Right lobe of liver (tissue), 6 donors: ENCODE measurements around the gene ZNF773. TPM values are rescaled to one million over a fixed set of nuclear protein-coding genes. Genes with fewer than 3 reads are reported as not detected.
"Not testable (repeated sequence)": the region's sequence is repeated elsewhere in the genome, so short reads cannot be mapped to it uniquely, and the experiment has no call there.

Experiments used
- ATAC-seq, 4 donors: fragments of 200-7000 bp; cut with Tn5 transposase; one replicate each; pipeline ENCODE4 v1.9.1; 2020; ENCODE audit warnings: mild to moderate bottlenecking in 4 of 4, moderate library complexity in 4 of 4
- DNase-seq, 3 donors: peaks; one replicate each; pipeline ENCODE4 v3.0.0-alpha.2; 2020
- H3K27ac ChIP-seq, 3 donors: fragments of 200-600 bp; one replicate each; pipeline ENCODE4 v1.8.0; 2022
- H3K27me3 ChIP-seq, 2 donors: fragments of 200-600 bp; one replicate each; pipeline ENCODE4 v1.8.0; 2022
- H3K36me3 ChIP-seq, 4 donors: fragments of 200-600 bp; sonication (generic) in 1 of 4; one replicate each; pipeline versions ENCODE4 v1.5.1 to v1.8.0; 2017 to 2022; ENCODE audit warnings: control low read depth in 1 of 4
- H3K4me1 ChIP-seq, 4 donors: fragments of 200-600 bp; sonication (generic) in 1 of 4; one replicate each; pipeline versions ENCODE4 v1.5.1 to v1.8.0; 2017 to 2022; ENCODE audit warnings: control low read depth in 1 of 4
- H3K4me3 ChIP-seq, 3 donors: fragments of 200-600 bp; one replicate each; pipeline ENCODE4 v1.8.0; 2022
- H3K9me3 ChIP-seq, 4 donors: fragments of 200-600 bp; sonication (generic) in 1 of 4; one replicate each; pipeline versions ENCODE4 v1.5.1 to v1.8.0; 2017 to 2022; ENCODE audit warnings: control low read depth in 1 of 4
- CTCF ChIP-seq, 4 donors: fragments of 200-600 bp in 3 of 4; fragments of 450-650 bp in 1 of 4; IDR thresholded peaks; one replicate each; pipeline versions ENCODE4 v1.5.1 to v1.8.0; 2016 to 2022; ENCODE audit warnings: antibody characterized with exemption in 4 of 4, mild to moderate bottlenecking in 2 of 4
- POLR2A ChIP-seq: fragments of 450-650 bp; IDR thresholded peaks from one replicate; pipeline ENCODE4 v1.6.1; 2017; ENCODE audit warnings: antibody characterized with exemption, mild to moderate bottlenecking
- WGBS: methylation state at CpG from one replicate; pipeline ENCODE4 v1.1.6; 2018; ENCODE audit warnings: low coverage, low lambda C conversion rate; ENCODE audit not compliant: insufficient coverage; ENCODE audit errors: missing lambda C conversion rate; 5-methylcytosine and 5-hydroxymethylcytosine counted together
- intact Hi-C, 2 donors: fragments of 100-400 bp; cut with DNase I; formaldehyde crosslinking; loops; one replicate each; pipeline versions ENCODE4 v1.11.2 to v1.14.1; 2022
- long read RNA-seq: library from polyadenylated mRNA; unstranded; transcript quantifications from one replicate; pipeline ENCODE4 v2.0.0, GENCODE V29; 2019
- total RNA-seq, 6 experiments: library from RNA; depleted of rRNA in 2 of 6; stranded (reverse); fragments of >200 nt in 2 of 6; fragmentation: NEBNext Ultra II Directional in 3 of 6; extraction: Animal tissue kit (Norgen Biotek cat#: 25700) in 3 of 6; gene quantifications; one replicate each; pipeline versions ENCODE4 v1.1.0 to v1.2.4, GENCODE V29; 2016 to 2023
- donor health status: DM: no; HTN: yes; CAD: no.
- donor health status: DM: no; HTN: no; CAD: no.
- donor health status: DM: no; HTN: no; CAD: no.
- donor health status: DM: no; HTN: yes; CAD: no.
- donor health status: DM: no; HTN: yes; CAD: no.

ZNF773 gene
- total RNA-seq = 1 to 10 TPM; 1.3 to 4.1 (median 2.2) TPM
- long read RNA-seq, partial matches to known transcripts = 0 of 1 reads
- long read RNA-seq, other reads (novel, unspliced or antisense) = 0 of 1 reads

GRCh38 chr19:57499680-57500395 lies at the start of gene ZNF773:
ZNF773 (plus strand) TSS chr19:57499938; CDS start chr19:57500081, 143 bp downstream.
- H3K27me3 ChIP-seq, H3K36me3 ChIP-seq, H3K4me1 ChIP-seq, H3K9me3 ChIP-seq, intact Hi-C loops: not testable (repeated sequence)
- peak within 1 kb of the TSS; percentile 32 to 68 (median 67) for H3K27ac ChIP-seq
- ATAC-seq (peak; percentile 99 to 100 (median 100)), DNase-seq (peak; percentile 92 to 95 (median 92))
- TF ChIP-seq POLR2A = peak; percentile 56
- H3K4me3 ChIP-seq = peak within 1 kb of the TSS; percentile 58 to 88 (median 68)
- 2% methylated on average over 22 of the region's 69 CpGs for WGBS

GRCh38 chr19:57452307-57452706 lies 47.4 kb upstream of the ZNF773 start:
- Histone ChIP-seq H3K9me3 (peaks cover 0 to 17% (median 4%) of the 10 kb centered on the region in 4 donors), H3K4me1 (no peaks in the 10 kb centered on the region), H3K27ac (no peak overlapping the region), H3K4me3 (no peak overlapping the region), H3K36me3 (no peaks in the 10 kb centered on the region), H3K27me3 (no peaks in the 10 kb centered on the region)
- intact Hi-C loops = no loop called here
- no peak for ATAC-seq
- no peak for TF ChIP-seq POLR2A
- no peak for TF ChIP-seq CTCF (IDR thresholded peaks at IDR 0.05)
- WGBS = 95% methylated on average over 3 of the region's 3 CpGs
- no peak for DNase-seq

- Histone ChIP-seq H3K9me3 (peaks cover 0 to 67% (median 15%) of the 10 kb centered on the region in 4 donors), H3K36me3 (peaks cover 0 to 5% (median 0%) of the 10 kb centered on the region in 4 donors), H3K27ac (no peak overlapping the region), H3K4me3 (no peak overlapping the region), H3K27me3 (no peaks in the 10 kb centered on the region), H3K4me1 (no peaks in the 10 kb centered on the region)
- DNase-seq (no peak), ATAC-seq (no peak)
- WGBS = 82% methylated on average over 3 of the region's 5 CpGs
- TF ChIP-seq CTCF (IDR thresholded peaks at IDR 0.05) = peak in 3 of 4 donors; percentile 6 to 12 (median 9)
- TF ChIP-seq POLR2A = no peak
- intact Hi-C loops = no loop called here
These were observed 33.9 kb upstream of the ZNF773 start for GRCh38 chr19:57465680-57466381.

GRCh38 chr19:57466489-57466888 lies 33.2 kb upstream of the ZNF773 start:
- Histone ChIP-seq H3K27ac (no peak overlapping the region), H3K27me3 (no peaks in the 10 kb centered on the region), H3K36me3 (peaks cover 0 to 5% (median 0%) of the 10 kb centered on the region in 4 donors), H3K4me1 (no peaks in the 10 kb centered on the region), H3K4me3 (no peak overlapping the region), H3K9me3 (peaks cover 0 to 66% (median 15%) of the 10 kb centered on the region in 4 donors)
- intact Hi-C loops = no loop called here
- WGBS = 80% methylated on average over 2 of the region's 5 CpGs
- DNase-seq (no peak), ATAC-seq (no peak)
- no peak for TF ChIP-seq CTCF (IDR thresholded peaks at IDR 0.05)
- TF ChIP-seq POLR2A = no peak

GRCh38 chr19:57473646-57474045 lies 26.1 kb upstream of the ZNF773 start:
- intact Hi-C loops = no loop called here
- peaks cover 0 to 16% (median 6%) of the 10 kb centered on the region in 4 donors for H3K36me3 ChIP-seq
- H3K4me1 ChIP-seq = peaks cover 0 to 7% (median 0%) of the 10 kb centered on the region in 4 donors
- H3K4me3 ChIP-seq = no peak overlapping the region
- peaks cover 0 to 77% (median 33%) of the 10 kb centered on the region in 4 donors for H3K9me3 ChIP-seq
- H3K27ac ChIP-seq = no peak overlapping the region
- TF ChIP-seq CTCF (IDR thresholded peaks at IDR 0.05) = no peak
- no peak for TF ChIP-seq POLR2A
- 86% methylated on average over 3 of the region's 4 CpGs for WGBS
- no peak for DNase-seq
- H3K27me3 ChIP-seq = no peaks in the 10 kb centered on the region
- no peak for ATAC-seq
